Nephron (organoid): ENCODE data around the gene UBA1.

ENCODE experiments used
- H3K27ac Mint-ChIP-seq, 3 experiments: 2 replicates each; pipeline ENCODE4 v1.8.0; 2020; ENCODE audit warnings: mixed read lengths in 3 of 3, mild to moderate bottlenecking in 2 of 3, moderate library complexity in 1 of 3
- H3K27me3 Mint-ChIP-seq: 2 replicates; pipeline ENCODE4 v1.8.0; 2021; ENCODE audit warnings: low read depth, mild to moderate bottlenecking, moderate library complexity, mixed read lengths
- H3K36me3 Mint-ChIP-seq: 2 replicates; pipeline ENCODE4 v1.8.0; 2020; ENCODE audit warnings: low read depth, mixed read lengths
- H3K4me1 Mint-ChIP-seq: 2 replicates; pipeline ENCODE4 v1.8.0; 2020; ENCODE audit warnings: mixed read lengths
- H3K4me3 Mint-ChIP-seq, 3 experiments: 2 replicates each; pipeline ENCODE4 v1.8.0; 2020; ENCODE audit warnings: mild to moderate bottlenecking in 3 of 3, mixed read lengths in 3 of 3, moderate library complexity in 2 of 3
- H3K9me3 Mint-ChIP-seq: 2 replicates; pipeline ENCODE4 v1.8.0; 2020; ENCODE audit warnings: mixed read lengths
- CTCF ChIP-seq, 3 experiments: fragments of 200-600 bp; sonication (generic); IDR thresholded peaks; one replicate each; pipeline ENCODE4 v1.5.0; 2021; ENCODE audit warnings: antibody characterized with exemption in 3 of 3; ENCODE audit not compliant: unreplicated experiment in 3 of 3

The UBA1 gene

GRCh38 chrX:47168495-47169073 is 25.0 kb upstream of the UBA1 start:
- Mint-ChIP-seq H3K4me3 (no peak overlapping the region), H3K27me3 (no peaks in the 10 kb centered on the region), H3K4me1 (no peaks in the 10 kb centered on the region), H3K27ac (no peak overlapping the region), H3K36me3 (peaks cover 40% of the 10 kb centered on the region), H3K9me3 (peaks cover 10% of the 10 kb centered on the region)
- no peak for TF ChIP-seq CTCF (IDR thresholded peaks at IDR 0.05; ENCODE audit: unreplicated experiment in 3 of 3)

DNA sequence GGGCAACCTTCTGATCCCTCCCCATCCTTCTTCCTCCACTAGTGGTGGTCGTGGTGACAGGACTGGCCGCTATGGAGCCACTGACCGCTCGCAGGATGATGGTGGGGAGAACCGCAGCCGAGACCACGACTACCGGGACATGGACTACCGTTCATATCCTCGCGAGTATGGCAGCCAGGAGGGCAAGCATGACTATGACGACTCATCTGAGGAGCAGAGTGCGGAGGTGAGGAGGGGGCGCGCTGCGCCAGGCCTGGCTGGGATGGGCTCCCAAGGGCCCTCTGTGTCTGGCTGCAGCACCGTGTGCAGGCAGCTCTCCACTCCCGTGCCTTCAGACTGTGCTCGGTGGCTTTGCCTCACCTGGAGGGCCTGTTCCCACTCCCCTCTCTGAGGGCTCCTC is 24.4 kb upstream of the UBA1 start:
- Mint-ChIP-seq H3K9me3 (peaks cover 10% of the 10 kb centered on the region), H3K4me1 (no peaks in the 10 kb centered on the region), H3K27me3 (no peaks in the 10 kb centered on the region), H3K36me3 (peaks cover 42% of the 10 kb centered on the region), H3K4me3 (no peak overlapping the region), H3K27ac (no peak overlapping the region)
- no peak for TF ChIP-seq CTCF (IDR thresholded peaks at IDR 0.05; ENCODE audit: unreplicated experiment in 3 of 3)

- H3K9me3 Mint-ChIP-seq = peaks cover 4% of the 10 kb centered on the region
- no peak overlapping the region for H3K27ac Mint-ChIP-seq
- no peak for TF ChIP-seq CTCF (IDR thresholded peaks at IDR 0.05; ENCODE audit: unreplicated experiment in 3 of 3)
- no peak overlapping the region for H3K4me3 Mint-ChIP-seq
- no peaks in the 10 kb centered on the region for H3K4me1 Mint-ChIP-seq
- H3K27me3 Mint-ChIP-seq = no peaks in the 10 kb centered on the region
- H3K36me3 Mint-ChIP-seq = peaks cover 36% of the 10 kb centered on the region
Observed at GRCh38 chrX:47169726-47170515, 23.7 kb upstream of the UBA1 start.

DNA sequence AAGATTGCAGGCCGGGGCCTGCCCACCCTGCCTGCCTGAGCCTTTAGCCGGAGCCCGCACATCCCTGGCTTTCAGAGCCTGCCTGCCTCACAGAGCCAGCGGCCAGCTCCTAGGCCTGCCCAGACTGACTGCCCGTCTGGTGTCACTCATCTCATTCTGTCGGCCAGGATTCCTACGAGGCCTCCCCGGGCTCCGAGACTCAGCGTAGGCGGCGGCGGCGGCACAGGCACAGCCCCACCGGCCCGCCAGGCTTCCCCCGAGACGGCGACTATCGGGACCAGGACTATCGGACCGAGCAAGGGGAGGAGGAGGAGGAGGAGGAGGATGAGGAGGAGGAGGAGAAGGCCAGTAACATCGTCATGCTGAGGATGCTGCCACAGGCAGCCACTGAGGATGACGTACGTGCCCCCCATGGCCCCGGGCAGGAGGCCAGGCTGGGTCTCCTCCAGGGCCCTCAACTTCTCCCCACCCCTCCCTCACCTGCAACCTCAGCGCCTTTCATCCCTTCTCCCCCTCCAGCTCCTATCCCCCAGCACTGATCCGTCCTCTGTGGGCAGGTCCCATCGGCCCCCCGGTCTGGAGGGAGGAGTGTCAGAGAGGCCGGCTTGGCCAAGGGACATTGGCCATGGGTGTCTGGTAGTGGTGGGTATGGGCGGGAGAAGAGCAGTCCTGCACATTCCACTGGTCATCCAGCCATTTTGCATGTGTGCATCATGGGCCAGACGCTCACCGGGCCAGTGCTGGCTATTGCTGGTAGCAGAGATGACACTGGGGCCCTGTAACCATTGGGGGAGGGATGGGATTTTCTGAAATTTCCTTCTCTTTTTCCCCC is 22.6 kb upstream of the UBA1 start:
- Mint-ChIP-seq H3K4me3 (no peak overlapping the region), H3K27me3 (no peaks in the 10 kb centered on the region), H3K9me3 (peaks cover 3% of the 10 kb centered on the region), H3K4me1 (no peaks in the 10 kb centered on the region), H3K36me3 (peaks cover 38% of the 10 kb centered on the region), H3K27ac (no peak overlapping the region)
- TF ChIP-seq CTCF (IDR thresholded peaks at IDR 0.05; ENCODE audit: unreplicated experiment in 3 of 3) = no peak

DNA sequence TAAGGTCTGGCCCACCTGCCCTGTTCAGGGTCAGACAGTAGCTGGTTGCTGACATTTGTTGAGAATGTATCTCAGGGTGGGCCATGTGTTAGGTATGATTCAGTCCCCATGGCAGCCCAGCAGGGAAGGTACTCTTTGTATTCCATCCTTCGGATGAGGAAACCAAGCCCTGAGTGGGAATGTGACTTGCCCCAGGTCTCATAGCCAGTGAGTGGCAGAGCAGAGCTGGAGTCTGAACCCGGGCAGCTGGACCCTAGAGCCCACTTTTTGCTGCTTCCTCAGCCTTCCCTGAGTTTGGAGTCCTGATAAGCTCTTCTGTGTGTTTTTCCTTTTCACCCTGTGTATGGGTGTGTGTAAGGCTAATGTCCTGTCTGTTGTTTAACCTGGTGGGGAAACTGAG is 21.6 kb upstream of the UBA1 start:
- no peak for TF ChIP-seq CTCF (IDR thresholded peaks at IDR 0.05; ENCODE audit: unreplicated experiment in 3 of 3)
- Mint-ChIP-seq H3K4me3 (no peak overlapping the region), H3K36me3 (peaks cover 45% of the 10 kb centered on the region), H3K27me3 (no peaks in the 10 kb centered on the region), H3K4me1 (no peaks in the 10 kb centered on the region), H3K27ac (no peak overlapping the region), H3K9me3 (peaks cover 3% of the 10 kb centered on the region)
